ENCODE measurements around the gene GAS2L2. TPM values are rescaled to one million over a fixed set of nuclear protein-coding genes. Genes with fewer than 3 reads are reported as not detected.

The GAS2L2 gene
- total RNA-seq, 4 donors from 2014 or later: not detected

DNA sequence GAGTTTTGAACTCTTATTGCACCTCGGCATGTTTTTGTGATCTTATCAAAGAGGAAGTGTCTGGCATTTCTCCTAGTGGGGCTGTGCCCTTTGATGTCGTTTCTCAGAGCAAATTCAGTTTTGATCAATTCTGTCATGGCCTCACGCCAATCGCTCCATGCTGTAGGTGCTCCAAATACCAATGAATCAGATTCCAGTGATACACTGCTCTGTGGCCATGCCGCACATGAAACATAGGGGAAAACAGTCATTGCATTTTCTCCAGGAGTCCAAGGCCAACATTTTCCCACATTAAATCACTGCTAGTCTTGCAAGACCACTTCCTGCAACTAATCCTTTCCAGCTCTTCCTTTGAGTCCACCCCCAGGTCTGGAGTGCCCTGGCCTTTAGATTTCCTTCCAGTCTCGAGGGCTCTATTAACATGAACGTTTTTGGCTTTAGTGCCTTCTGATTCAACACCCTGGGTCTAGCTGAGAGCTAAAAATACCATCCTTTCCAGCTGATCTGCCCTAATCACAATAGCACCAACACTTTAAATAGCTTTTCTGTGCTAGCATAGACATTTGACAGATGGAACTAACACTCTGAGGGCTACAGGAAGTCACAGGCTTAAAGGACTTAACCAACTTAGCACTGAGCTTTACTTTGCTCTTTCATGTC lies 39.8 kb downstream of the GAS2L2 start:
- H3K27ac ChIP-seq: no peak overlapping the region
- H3K4me3 ChIP-seq: no peak overlapping the region
- no peak for DNase-seq
- H3K36me3 ChIP-seq: peaks cover 0 to 56% (median 0%) of the 10 kb centered on the region in 3 donors
- H3K4me1 ChIP-seq: no peaks in the 10 kb centered on the region
- no peaks in the 10 kb centered on the region for H3K27me3 ChIP-seq
- TF ChIP-seq, protein P1, sequence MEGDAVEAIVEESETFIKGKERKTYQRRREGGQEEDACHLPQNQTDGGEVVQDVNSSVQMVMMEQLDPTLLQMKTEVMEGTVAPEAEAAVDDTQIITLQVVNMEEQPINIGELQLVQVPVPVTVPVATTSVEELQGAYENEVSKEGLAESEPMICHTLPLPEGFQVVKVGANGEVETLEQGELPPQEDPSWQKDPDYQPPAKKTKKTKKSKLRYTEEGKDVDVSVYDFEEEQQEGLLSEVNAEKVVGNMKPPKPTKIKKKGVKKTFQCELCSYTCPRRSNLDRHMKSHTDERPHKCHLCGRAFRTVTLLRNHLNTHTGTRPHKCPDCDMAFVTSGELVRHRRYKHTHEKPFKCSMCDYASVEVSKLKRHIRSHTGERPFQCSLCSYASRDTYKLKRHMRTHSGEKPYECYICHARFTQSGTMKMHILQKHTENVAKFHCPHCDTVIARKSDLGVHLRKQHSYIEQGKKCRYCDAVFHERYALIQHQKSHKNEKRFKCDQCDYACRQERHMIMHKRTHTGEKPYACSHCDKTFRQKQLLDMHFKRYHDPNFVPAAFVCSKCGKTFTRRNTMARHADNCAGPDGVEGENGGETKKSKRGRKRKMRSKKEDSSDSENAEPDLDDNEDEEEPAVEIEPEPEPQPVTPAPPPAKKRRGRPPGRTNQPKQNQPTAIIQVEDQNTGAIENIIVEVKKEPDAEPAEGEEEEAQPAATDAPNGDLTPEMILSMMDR (IDR thresholded peaks at IDR 0.05): no peak
- no peak for TF ChIP-seq POLR2A (IDR thresholded peaks at IDR 0.05)
- H3K9me3 ChIP-seq: no peaks in the 10 kb centered on the region

GRCh38 chr17:35710950-35711349 lies 42.1 kb downstream of the GAS2L2 start:
- no peaks in the 10 kb centered on the region for H3K4me1 ChIP-seq
- TF ChIP-seq, protein P1 (IDR thresholded peaks at IDR 0.05): no peak
- no peak overlapping the region for H3K4me3 ChIP-seq
- no peak overlapping the region for H3K27ac ChIP-seq
- peaks cover 0 to 39% (median 0%) of the 10 kb centered on the region in 3 donors for H3K36me3 ChIP-seq
- no peaks in the 10 kb centered on the region for H3K27me3 ChIP-seq
- H3K9me3 ChIP-seq: no peaks in the 10 kb centered on the region
- DNase-seq: no peak

GRCh38 chr17:35709874-35710273 lies 43.2 kb downstream of the GAS2L2 start:
- Histone ChIP-seq H3K9me3 (no peaks in the 10 kb centered on the region), H3K36me3 (peaks cover 0 to 32% (median 0%) of the 10 kb centered on the region in 3 donors), H3K27ac (no peak overlapping the region), H3K27me3 (no peaks in the 10 kb centered on the region), H3K4me1 (no peaks in the 10 kb centered on the region), H3K4me3 (no peak overlapping the region)
- TF ChIP-seq, protein P1 (IDR thresholded peaks at IDR 0.05): no peak
- TF ChIP-seq POLR2A (IDR thresholded peaks at IDR 0.05): no peak
- no peak for DNase-seq

- Histone ChIP-seq H3K36me3 (peaks cover 0 to 25% (median 0%) of the 10 kb centered on the region in 3 donors), H3K4me1 (no peaks in the 10 kb centered on the region)
- DNase-seq: no peak
Measured at GRCh38 chr17:35708951-35709350, 44.1 kb downstream of the GAS2L2 start.

GRCh38 chr17:35708149-35708548 lies 44.9 kb downstream of the GAS2L2 start:
- no peaks in the 10 kb centered on the region for H3K27me3 ChIP-seq
- no peaks in the 10 kb centered on the region for H3K4me1 ChIP-seq
- TF ChIP-seq, protein P1 (IDR thresholded peaks at IDR 0.05): no peak
- TF ChIP-seq POLR2A (IDR thresholded peaks at IDR 0.05): no peak
- H3K9me3 ChIP-seq: no peaks in the 10 kb centered on the region
- H3K36me3 ChIP-seq: peaks cover 0 to 18% (median 0%) of the 10 kb centered on the region in 3 donors
- DNase-seq: no peak
- H3K27ac ChIP-seq: no peak overlapping the region
- no peak overlapping the region for H3K4me3 ChIP-seq

More at GRCh38 chr17:35708951-35709350, 44.1 kb downstream of the GAS2L2 start:
- Histone ChIP-seq H3K27ac (no peak overlapping the region), H3K4me3 (no peak overlapping the region), H3K9me3 (no peaks in the 10 kb centered on the region), H3K27me3 (no peaks in the 10 kb centered on the region)
- TF ChIP-seq, protein P1 (IDR thresholded peaks at IDR 0.05): no peak
- TF ChIP-seq POLR2A (IDR thresholded peaks at IDR 0.05): no peak
